HepG2 (cell line): ENCODE results near the gene WDR3. TPM values are rescaled to one million over a fixed set of nuclear protein-coding genes. Genes with fewer than 3 reads are reported as not detected.

ENCODE experiments used
- AGO2 ChIP-seq: fragments of 200-400 bp; formaldehyde crosslinking; optimal IDR thresholded peaks from 2 replicates; pipeline ENCODE3; 2017; ENCODE audit warnings: mild to moderate bottlenecking, low read depth, low read length, moderate library complexity
- ATF1 ChIP-seq: IDR thresholded peaks from 2 replicates; pipeline ENCODE4 v1.6.1; 2016; ENCODE audit warnings: mild to moderate bottlenecking, control low read depth
- ATF4 ChIP-seq, 2 experiments: fragments of 450-650 bp in 1 of 2; sonication (generic) in 1 of 2; formaldehyde crosslinking; IDR thresholded peaks; 2 replicates each; pipeline versions ENCODE4 v1.5.0 to v1.8.0; 2020 to 2022; ENCODE audit warnings: mild to moderate bottlenecking in 1 of 2, missing genetic modification reagents in 1 of 2
- CAMTA2 ChIP-seq: sonication (generic); formaldehyde crosslinking; IDR thresholded peaks from 2 replicates; pipeline ENCODE4 v1.4.0; 2020; ENCODE audit warnings: mild to moderate bottlenecking, missing genetic modification reagents, borderline replicate concordance
- GATA4 ChIP-seq: sonication (generic); IDR thresholded peaks from 2 replicates; pipeline ENCODE4 v1.6.1; 2016; ENCODE audit warnings: antibody characterized with exemption, low read depth, borderline replicate concordance
- HNF4G ChIP-seq, 2 experiments: sonication (generic) in 1 of 2; formaldehyde crosslinking in 1 of 2; IDR thresholded peaks; 2 replicates each; pipeline versions ENCODE4 v1.4.0 to v1.6.1; 2011 to 2020; ENCODE audit warnings: borderline replicate concordance in 2 of 2, low read depth in 2 of 2, mild to moderate bottlenecking in 2 of 2, low read length in 1 of 2, missing genetic modification reagents in 1 of 2, moderate library complexity in 1 of 2
- MAFF ChIP-seq: IDR thresholded peaks from 2 replicates; pipeline ENCODE4 v1.6.1; 2011; ENCODE audit warnings: low read depth, low read length, improper control_type of control experiment
- MXD4 ChIP-seq: IDR thresholded peaks from 2 replicates; pipeline ENCODE4 v1.6.1; 2016; ENCODE audit warnings: mild to moderate bottlenecking, missing biosample characterization, missing genetic modification reagents
- NFE2L2 ChIP-seq: fragments of 150-350 bp; IDR thresholded peaks from 2 replicates; pipeline ENCODE4 v1.6.1; 2014; ENCODE audit warnings: low read length
- NRL ChIP-seq: sonication (generic); formaldehyde crosslinking; IDR thresholded peaks from 2 replicates; pipeline ENCODE4 v1.5.0; 2020; ENCODE audit warnings: missing genetic modification reagents, mild to moderate bottlenecking, moderate library complexity, borderline replicate concordance
- REXO4 ChIP-seq: sonication (generic); formaldehyde crosslinking; IDR thresholded peaks from 2 replicates; pipeline ENCODE4 v1.8.0; 2022; ENCODE audit warnings: missing genetic modification reagents, mild to moderate bottlenecking, borderline replicate concordance
- SMAD1 ChIP-seq: sonication (generic); formaldehyde crosslinking; IDR thresholded peaks from 2 replicates; pipeline ENCODE4 v1.4.0; 2020; ENCODE audit warnings: missing genetic modification reagents, low read depth, mild to moderate bottlenecking, borderline replicate concordance
- SMYD3 ChIP-seq: sonication (generic); formaldehyde crosslinking; IDR thresholded peaks from 2 replicates; pipeline ENCODE4 v1.8.1; 2023; ENCODE audit warnings: mild to moderate bottlenecking, missing genetic modification reagents
- SP140L ChIP-seq: sonication (generic); formaldehyde crosslinking; IDR thresholded peaks from 2 replicates; pipeline ENCODE4 v1.4.0; 2020; ENCODE audit warnings: missing genetic modification reagents, borderline replicate concordance
- SYNCRIP ChIP-seq: fragments of 200-400 bp; formaldehyde crosslinking; IDR thresholded peaks from 2 replicates; pipeline ENCODE4 v1.6.1; 2018; ENCODE audit warnings: mild to moderate bottlenecking, low read depth, low read length; ENCODE audit not compliant: insufficient read depth
- ZFP37 ChIP-seq: sonication (generic); formaldehyde crosslinking; IDR thresholded peaks from 2 replicates; pipeline ENCODE4 v1.4.0; 2020; ENCODE audit warnings: missing genetic modification reagents, borderline replicate concordance
- ZFP91 ChIP-seq: sonication (generic); formaldehyde crosslinking; IDR thresholded peaks from 2 replicates; pipeline ENCODE4 v1.9.0; 2022; ENCODE audit warnings: missing genetic modification reagents, mild to moderate bottlenecking, borderline replicate concordance
- ZMAT3 ChIP-seq: sonication (generic); formaldehyde crosslinking; conservative IDR thresholded peaks from 2 replicates; pipeline ENCODE4 v1.7.0; 2021; ENCODE audit warnings: missing genetic modification reagents
- ZNF652 ChIP-seq: IDR thresholded peaks from 2 replicates; pipeline ENCODE4 v1.6.1; 2016; ENCODE audit warnings: low read depth, borderline replicate concordance
- ZNF839 ChIP-seq: sonication (generic); formaldehyde crosslinking; IDR thresholded peaks from 2 replicates; pipeline ENCODE4 v1.4.0; 2020; ENCODE audit warnings: missing genetic modification reagents, mild to moderate bottlenecking, borderline replicate concordance
- ZNF883 ChIP-seq: sonication (generic); formaldehyde crosslinking; IDR thresholded peaks from 2 replicates; pipeline ENCODE4 v1.5.1; 2020; ENCODE audit warnings: mild to moderate bottlenecking, missing genetic modification reagents; ENCODE audit errors: not compliant biosample characterization
- polyA plus RNA-seq, 8 experiments: library from polyadenylated mRNA; depleted of rRNA in 3 of 8; stranded (reverse) in 7 of 8; unstranded in 1 of 8; fragments of >200 nt; fragmentation: Illumina TruSeq in 4 of 8; extraction: Trizol in 4 of 8; gene quantifications; 2 replicates each; pipeline versions ENCODE4 v1.2.1 to v1.2.3, GENCODE V29; 2011 to 2016; ENCODE audit warnings: low read depth in 4 of 8, missing spikeins in 1 of 8, mixed read lengths in 1 of 8; ENCODE audit not compliant: insufficient read depth in 1 of 8
- total RNA-seq, 5 experiments: library from RNA; depleted of rRNA; stranded (reverse); fragments of >200 nt; fragmentation: Illumina TruSeq; extraction: Trizol; gene quantifications; 2 replicates each; pipeline ENCODE4 v1.2.3, GENCODE V29; 2016; ENCODE audit warnings: low read depth in 1 of 5
- TF ChIP-seq, protein P1 (sequence below): sonication (generic); formaldehyde crosslinking; IDR thresholded peaks from 2 replicates; pipeline ENCODE4 v1.4.0; 2020; ENCODE audit warnings: missing genetic modification reagents, low read depth, mild to moderate bottlenecking, borderline replicate concordance

The WDR3 gene
- total and polyA plus RNA-seq, 2 of the 13 experiments (the other 11 are each of a cell fraction or from before 2014, with no cell fraction given) = 15.9 to 55.5 TPM

DNA sequence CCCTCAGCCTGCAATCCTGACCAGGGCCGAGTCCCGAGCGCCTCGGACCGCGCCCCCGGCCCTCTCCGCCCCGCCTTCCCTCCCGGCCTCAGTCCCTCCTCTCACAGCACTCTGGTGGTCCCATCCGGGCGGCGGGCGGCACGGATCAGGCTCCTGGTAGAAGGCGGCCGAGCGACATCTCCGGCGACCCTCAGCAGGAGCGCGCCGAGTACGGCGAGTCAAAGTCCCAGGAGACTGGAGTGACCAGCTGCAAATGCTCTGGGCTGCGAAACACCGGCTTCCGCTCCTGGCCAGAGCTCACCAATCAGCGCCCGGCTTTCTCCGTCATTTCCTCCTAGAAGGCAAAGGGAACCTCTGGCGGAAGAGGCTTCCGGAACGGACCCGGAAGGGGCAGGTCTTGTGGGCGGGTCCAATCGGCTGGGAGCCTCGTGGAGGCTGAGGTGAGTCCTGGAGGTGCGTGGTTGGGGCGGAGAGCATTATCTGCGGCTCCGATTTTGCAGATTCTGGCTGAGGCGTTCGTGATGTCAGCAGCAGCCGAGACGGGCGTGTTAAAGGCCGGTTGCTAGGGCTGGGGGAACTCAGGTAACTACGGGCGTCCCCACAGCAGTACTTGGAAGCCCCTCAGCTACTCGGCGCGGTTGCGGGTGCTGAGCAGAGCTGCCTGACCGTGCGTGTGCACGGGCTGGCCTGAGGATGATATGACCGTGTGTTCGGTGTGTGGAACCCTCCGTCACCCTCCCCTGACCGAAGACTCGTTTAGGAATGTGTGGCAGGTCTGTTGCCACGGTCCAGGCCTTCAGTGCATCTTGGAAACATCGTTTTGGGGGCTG, at the start of gene WDR3, which contains the start of gene GDAP2 (continued):
- TF ChIP-seq ZNF883 (no peak), NFE2L2 (no peak), ZNF839 (CRISPR knock-in tag) (peak; percentile 66; the same call in 1 of the 2 replicates), GATA4 (no peak), MXD4 (CRISPR knock-in tag) (peak; percentile 92), ZFP91 (peak; percentile 81; the same call in 1 of the 2 replicates), REXO4 (CRISPR knock-in tag) (0 out of 2 replicates have a peak, but pooled peaks have one; percentile 37), ATF1 (CRISPR knock-in tag) (peak; percentile 57), ATF4 (CRISPR knock-in tag; IDR thresholded peaks at IDR 0.05) (peak in 1 of 2 experiments; percentile 33; a peak in 1 of 4 replicates), ZFP37 (CRISPR knock-in tag) (no peak), HNF4G (IDR thresholded peaks at IDR 0.05; ENCODE audit: borderline replicate concordance, low read depth, low read length) (no peak), HNF4G (CRISPR knock-in tag; IDR thresholded peaks at IDR 0.05; ENCODE audit: borderline replicate concordance, low read depth) (no peak), NRL (peak; percentile 15; the same call in 1 of the 2 replicates), AGO2 (peak; percentile 41), CAMTA2 (CRISPR knock-in tag) (0 out of 2 replicates have a peak, but pooled peaks have one; percentile 39), ZMAT3 (CRISPR knock-in tag) (no peak), SP140L (CRISPR knock-in tag) (no peak), SYNCRIP (no peak), SMAD1 (CRISPR knock-in tag) (no peak; the same call in 1 of the 2 replicates), MAFF (no peak), ZNF652 (CRISPR knock-in tag) (no peak), SMYD3 (CRISPR knock-in tag) (no peak)
- TF ChIP-seq, protein P1, sequence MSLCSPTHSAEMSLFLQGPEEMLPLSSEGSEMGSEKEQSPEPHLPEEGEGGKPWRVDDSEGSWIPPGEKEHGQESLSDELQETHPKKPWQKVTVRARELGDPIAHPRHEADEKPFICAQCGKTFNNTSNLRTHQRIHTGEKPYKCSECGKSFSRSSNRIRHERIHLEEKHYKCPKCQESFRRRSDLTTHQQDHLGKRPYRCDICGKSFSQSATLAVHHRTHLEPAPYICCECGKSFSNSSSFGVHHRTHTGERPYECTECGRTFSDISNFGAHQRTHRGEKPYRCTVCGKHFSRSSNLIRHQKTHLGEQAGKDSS (CRISPR knock-in tag) = no peak
